HG03280 (cell line): ENCODE results near the gene PRKCB.
"Not testable (repeated sequence)": the region's sequence is repeated elsewhere in the genome, so short reads cannot be mapped to it uniquely, and the experiment has no call there.

Experiments used
- ATAC-seq: cut with Tn5 transposase; IDR thresholded peaks from one replicate; pipeline ENCODE4 v1.9.1; 2021; ENCODE audit warnings: mild to moderate bottlenecking, moderate library complexity; ENCODE audit not compliant: unreplicated experiment

Gene PRKCB

GRCh38 chr16:23900480-23901177 is 64.8 kb downstream of the PRKCB start:
- no peak for ATAC-seq

DNA sequence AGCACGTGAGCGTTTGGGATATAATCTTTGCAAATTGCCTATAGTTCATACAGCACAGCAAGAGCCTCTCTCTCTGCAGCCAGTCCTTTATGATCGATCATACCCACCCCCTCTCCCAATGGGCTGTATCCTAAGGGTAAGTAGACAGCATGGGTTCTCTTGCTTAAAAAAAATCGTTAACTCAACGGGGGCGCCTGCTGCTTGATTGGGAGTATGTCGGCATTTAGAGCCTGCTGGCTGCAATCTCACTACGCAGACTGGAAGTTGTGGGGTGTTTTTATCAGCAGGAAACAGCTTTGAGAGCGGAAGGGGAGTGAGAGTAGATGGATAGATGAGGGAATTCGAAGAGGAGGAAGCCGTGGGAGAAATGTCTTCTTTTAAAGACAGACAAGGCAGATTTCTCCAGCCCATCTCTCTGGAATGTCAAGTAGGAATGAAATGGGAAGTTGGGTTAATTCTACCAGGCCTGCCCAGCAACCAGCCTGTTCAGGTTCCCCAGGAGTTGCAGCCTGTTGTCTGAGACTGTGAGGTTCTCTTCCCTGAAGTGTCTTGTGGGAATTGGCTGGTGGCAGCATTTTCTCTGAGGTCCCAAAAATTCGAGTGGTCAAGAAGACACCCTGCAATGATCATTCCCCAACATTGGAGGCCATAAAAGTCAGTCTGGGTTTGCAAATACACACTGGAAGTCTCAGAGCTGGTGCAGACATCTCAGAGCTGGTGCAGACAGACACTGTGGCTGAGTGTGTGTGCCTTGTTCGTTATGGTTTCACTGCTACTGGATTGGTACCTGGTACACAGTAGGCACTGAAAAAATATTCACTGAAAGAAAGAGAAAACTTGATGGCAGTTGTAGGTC is 65.6 kb downstream of the PRKCB start:
- ATAC-seq, result no peak

- ATAC-seq, result no peak
Observed at GRCh38 chr16:23902034-23902747, 66.4 kb downstream of the PRKCB start.

GRCh38 chr16:23902748-23903414 is 67.1 kb downstream of the PRKCB start:
- no peak for ATAC-seq

- ATAC-seq, result no peak
Observed at GRCh38 chr16:23905027-23905426, 69.2 kb downstream of the PRKCB start.

GRCh38 chr16:23907457-23907902 is 71.7 kb downstream of the PRKCB start:
- ATAC-seq, result no peak

DNA sequence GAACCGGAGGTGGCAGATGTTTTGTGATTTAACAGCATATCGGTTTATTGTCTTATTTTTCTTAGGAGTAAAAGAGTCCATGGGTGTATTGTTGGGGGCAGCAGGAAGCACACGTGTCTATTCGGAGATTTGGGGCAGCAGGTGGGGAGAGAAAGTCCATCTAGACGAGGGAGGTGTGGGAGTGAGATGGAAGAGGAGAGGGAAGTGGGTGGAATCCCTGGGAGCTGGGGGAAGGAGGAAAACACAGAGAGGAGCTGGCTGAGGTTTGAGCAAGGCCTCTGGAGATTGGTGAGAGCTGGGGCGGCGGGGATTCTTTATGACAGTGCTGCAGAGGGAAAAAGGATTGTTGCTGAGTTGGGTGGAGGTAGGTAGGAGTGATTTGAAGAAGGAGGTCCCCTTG is 72.1 kb downstream of the PRKCB start:
- ATAC-seq, result no peak

DNA sequence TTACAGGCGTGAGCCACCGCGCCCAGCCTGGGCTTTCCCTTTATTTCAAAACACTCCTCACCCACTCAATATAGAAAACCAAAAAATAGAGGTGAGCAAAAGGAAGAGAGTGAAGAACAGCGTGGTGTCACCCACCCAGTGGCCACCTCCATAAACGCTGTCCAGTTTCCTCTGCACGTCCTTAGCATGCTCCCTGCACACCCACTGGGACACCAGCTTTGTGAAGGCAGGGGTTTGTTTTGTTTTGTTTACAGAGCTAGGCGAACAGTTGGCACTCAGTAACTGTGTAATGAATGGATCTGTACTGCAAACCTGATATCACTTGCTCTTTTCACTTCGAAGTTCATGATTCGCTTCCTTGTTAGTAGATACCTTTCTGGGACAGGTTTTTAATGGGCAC is 73.0 kb downstream of the PRKCB start:
- no peak for ATAC-seq

- no peak for ATAC-seq
Observed at GRCh38 chr16:23909792-23910418, 74.1 kb downstream of the PRKCB start.

DNA sequence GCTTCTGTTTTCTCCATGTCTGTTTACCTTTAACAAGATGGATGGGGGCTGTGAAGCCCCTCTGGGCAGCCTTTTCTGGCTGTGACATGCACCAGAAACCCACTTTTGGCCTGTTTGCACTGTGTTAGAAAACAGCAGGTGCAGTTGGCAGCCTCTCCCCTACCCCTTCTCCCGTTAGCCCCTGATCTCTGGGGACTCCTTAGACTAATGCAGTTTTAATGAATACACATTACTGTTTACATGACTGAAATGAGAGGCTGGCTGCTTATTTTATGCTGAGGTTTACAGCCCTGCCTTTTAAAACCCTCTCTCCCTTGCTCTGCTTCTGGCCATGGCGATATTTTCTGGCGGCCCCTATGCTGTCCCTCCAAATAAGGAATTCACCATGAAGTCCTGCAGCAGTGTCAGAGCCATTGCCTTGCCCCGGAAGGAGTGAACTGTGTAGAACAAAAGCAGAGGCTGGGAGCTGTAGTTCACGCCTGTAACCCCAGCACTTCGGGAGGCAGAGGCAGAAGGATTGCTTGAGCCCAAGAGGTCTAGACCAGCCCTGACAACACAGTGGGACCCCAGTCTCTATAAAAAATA is 79.3 kb downstream of the PRKCB start:
- ATAC-seq, result no peak

DNA sequence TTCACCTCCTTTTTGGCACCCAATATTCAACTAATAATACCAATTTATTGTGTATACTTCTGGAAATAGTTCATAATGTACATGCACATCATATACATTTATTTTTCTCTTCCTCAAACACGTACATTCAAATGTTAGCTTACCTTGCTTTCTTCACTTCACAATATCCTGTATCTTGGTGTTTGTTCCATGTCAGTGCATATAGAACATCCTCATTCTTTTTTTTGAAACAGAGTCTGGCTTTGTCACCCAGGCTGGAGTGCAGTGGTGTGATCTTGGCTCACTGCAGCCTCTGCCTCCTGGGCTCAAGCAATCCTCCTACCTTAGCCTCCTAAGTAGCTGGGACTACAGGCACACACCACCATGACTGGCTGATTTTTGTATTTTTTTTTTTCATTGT is 80.8 kb downstream of the PRKCB start:
- not testable (repeated sequence) for ATAC-seq

DNA sequence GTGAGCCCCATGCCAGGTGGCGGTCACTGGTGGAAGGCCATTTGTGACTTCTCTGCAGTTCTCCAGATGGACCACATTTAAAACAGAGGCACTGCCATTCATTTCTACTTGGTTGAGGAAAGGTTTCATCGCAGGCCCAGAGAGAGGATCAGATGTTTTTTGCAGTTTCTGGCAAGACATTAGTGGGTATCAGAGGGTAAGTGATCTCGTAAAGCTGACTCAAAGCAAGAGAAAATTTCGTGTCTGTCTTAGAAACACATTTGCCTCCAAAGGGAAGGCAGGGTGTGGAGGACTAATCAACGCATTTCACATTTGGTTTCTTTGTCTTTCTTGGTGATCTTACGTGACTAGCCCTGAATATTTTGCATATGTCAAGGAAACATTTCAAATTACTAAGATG is 81.8 kb downstream of the PRKCB start:
- no peak for ATAC-seq

DNA sequence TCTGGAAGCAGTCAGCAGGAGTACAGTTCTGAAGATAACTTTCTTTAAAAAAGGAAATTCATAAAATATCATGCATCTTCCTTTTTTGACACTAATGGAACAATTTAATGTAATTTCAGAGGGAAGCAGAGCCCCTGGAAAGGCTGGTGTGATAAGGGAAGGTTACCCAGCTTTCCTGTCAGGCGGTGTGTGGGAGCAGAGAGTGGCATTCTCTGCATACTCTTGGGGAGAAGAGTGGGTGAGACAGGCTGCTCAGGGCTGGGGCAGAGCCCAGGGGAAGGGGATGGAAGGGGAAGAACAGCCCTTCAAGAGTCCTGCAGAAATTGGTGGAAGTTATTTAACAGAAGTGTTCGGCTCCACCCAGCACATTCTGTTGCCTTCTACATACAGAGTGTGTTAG is 84.7 kb downstream of the PRKCB start:
- ATAC-seq, result no peak

- ATAC-seq, result no peak
Observed at GRCh38 chr16:23920899-23921298, 85.1 kb downstream of the PRKCB start.

- ATAC-seq, result no peak
Observed at GRCh38 chr16:23922406-23922805, 86.6 kb downstream of the PRKCB start.

- ATAC-seq, result no peak
Observed at GRCh38 chr16:23924128-23924527, 88.3 kb downstream of the PRKCB start.

DNA sequence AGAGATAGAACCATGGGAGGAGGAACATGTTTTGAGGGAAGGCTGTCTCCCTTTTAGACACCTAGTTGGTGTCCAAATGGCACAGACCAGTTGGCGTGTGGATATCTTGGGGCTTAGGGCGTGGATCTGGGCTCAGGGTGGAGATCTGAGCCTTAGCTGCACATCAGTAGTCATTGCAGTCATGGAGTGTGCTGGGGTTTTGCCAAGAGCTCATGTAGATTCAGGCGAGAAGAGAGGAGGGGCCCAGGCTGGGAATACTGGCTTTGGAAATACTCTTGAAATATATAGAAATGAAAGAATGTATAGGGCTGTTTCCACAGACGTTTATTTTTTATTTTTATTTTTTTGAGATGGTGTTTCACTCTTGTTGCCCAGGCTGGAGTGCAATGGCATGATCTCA is 92.0 kb downstream of the PRKCB start:
- no peak for ATAC-seq

DNA sequence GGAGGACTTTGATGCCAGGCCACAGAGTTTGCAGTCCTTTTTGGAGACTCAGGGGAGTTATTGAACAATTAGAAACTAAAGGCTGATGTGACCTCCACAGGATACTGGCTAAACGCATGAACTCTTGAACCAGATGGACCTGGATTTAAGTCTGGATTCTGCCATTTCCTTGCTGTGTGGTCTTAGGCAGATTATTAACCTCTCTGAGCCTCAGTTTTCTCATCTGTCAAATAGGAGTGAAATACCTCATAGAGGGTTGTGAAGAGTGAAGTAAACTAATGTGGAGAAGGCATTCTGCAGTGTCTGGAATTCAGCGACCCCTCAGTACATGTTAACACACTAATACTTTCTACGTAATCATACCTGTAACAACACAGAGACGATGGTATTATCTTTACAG is 93.5 kb downstream of the PRKCB start:
- ATAC-seq, result no peak

GRCh38 chr16:23929856-23930255 is 94.1 kb downstream of the PRKCB start:
- no peak for ATAC-seq

GRCh38 chr16:23930791-23931190 is 95.0 kb downstream of the PRKCB start:
- ATAC-seq, result no peak
